Neuronal stem cell (in vitro differentiated cells): Measurements from ENCODE around the gene CRYGA.
"Not testable (repeated sequence)": the region's sequence is repeated elsewhere in the genome, so short reads cannot be mapped to it uniquely, and the experiment has no call there.

Experiments
- DNase-seq: peaks from one replicate; pipeline ENCODE4 v3.0.0-alpha.2; 2013; ENCODE audit warnings: low spot score
- H2AFZ ChIP-seq: one replicate; pipeline ENCODE4 v1.6.1; 2013; ENCODE audit warnings: mild to moderate bottlenecking, low read length, inconsistent platforms
- H2AK5ac ChIP-seq: 2 replicates; pipeline ENCODE4 v1.6.1; 2013; ENCODE audit warnings: low read depth, mild to moderate bottlenecking, inconsistent platforms, low read length, moderate library complexity, mixed read lengths
- H2BK120ac ChIP-seq: 2 replicates; pipeline ENCODE4 v1.6.1; 2013; ENCODE audit warnings: low read depth, mild to moderate bottlenecking, inconsistent platforms, low read length, moderate library complexity, mixed read lengths
- H2BK12ac ChIP-seq: one replicate; pipeline ENCODE4 v1.6.1; 2013; ENCODE audit warnings: low read length, inconsistent platforms
- H2BK15ac ChIP-seq: 2 replicates; pipeline ENCODE4 v1.6.1; 2013; ENCODE audit warnings: mild to moderate bottlenecking, low read length, inconsistent platforms, mixed read lengths
- H2BK5ac ChIP-seq: one replicate; pipeline ENCODE4 v1.6.1; 2013; ENCODE audit warnings: inconsistent platforms, mild to moderate bottlenecking, low read length, moderate library complexity
- H3K14ac ChIP-seq: one replicate; pipeline ENCODE4 v1.6.1; 2013; ENCODE audit warnings: low read length, inconsistent platforms
- H3K18ac ChIP-seq: 2 replicates; pipeline ENCODE4 v1.6.1; 2013; ENCODE audit warnings: low read length, inconsistent platforms
- H3K23ac ChIP-seq: 2 replicates; pipeline ENCODE4 v1.6.1; 2013; ENCODE audit warnings: low read depth, mild to moderate bottlenecking, mixed read lengths, low read length, inconsistent platforms; ENCODE audit not compliant: poor library complexity
- H3K27ac ChIP-seq: replicated peaks from 3 replicates; pipeline ENCODE4 v1.5.1; 2013; ENCODE audit warnings: low read length, inconsistent platforms
- H3K27me3 ChIP-seq, 3 experiments: 2 replicates each; pipeline ENCODE4 v1.6.1; 2013; ENCODE audit warnings: low read length in 3 of 3, mild to moderate bottlenecking in 2 of 3, inconsistent platforms in 1 of 3, low read depth in 1 of 3, mixed read lengths in 1 of 3, moderate library complexity in 1 of 3; ENCODE audit not compliant: control insufficient read depth in 3 of 3, insufficient read depth in 3 of 3
- H3K36me3 ChIP-seq, 2 donors: replicated peaks in 1 of 2; 2 replicates each; pipeline ENCODE4 v1.6.1; 2013; ENCODE audit warnings: low read length in 2 of 2; ENCODE audit not compliant: control insufficient read depth in 2 of 2, insufficient read depth in 2 of 2
- H3K4ac ChIP-seq: 2 replicates; pipeline ENCODE4 v1.6.1; 2013; ENCODE audit warnings: inconsistent platforms, mild to moderate bottlenecking, low read length, moderate library complexity
- H3K4me1 ChIP-seq, 2 donors: 1 replicate in 1 of 2; 2 replicates in 1 of 2; pipeline ENCODE4 v1.6.1; 2013; ENCODE audit warnings: low read length in 2 of 2, low read depth in 1 of 2; ENCODE audit not compliant: control insufficient read depth in 2 of 2, insufficient read depth in 1 of 2
- H3K4me2 ChIP-seq: one replicate; pipeline ENCODE4 v1.6.1; 2013; ENCODE audit warnings: mild to moderate bottlenecking, low read length, inconsistent platforms; ENCODE audit not compliant: insufficient read depth, poor library complexity, severe bottlenecking
- H3K4me3 ChIP-seq, 2 donors: 2 replicates each; pipeline ENCODE4 v1.5.1; 2013; ENCODE audit warnings: low read length in 2 of 2, mild to moderate bottlenecking in 2 of 2, inconsistent platforms in 1 of 2, moderate library complexity in 1 of 2
- H3K79me1 ChIP-seq: one replicate; pipeline ENCODE4 v1.6.1; 2013; ENCODE audit warnings: low read depth, mild to moderate bottlenecking, inconsistent platforms, low read length, moderate library complexity
- H3K9ac ChIP-seq: one replicate; pipeline ENCODE4 v1.6.1; 2013; ENCODE audit warnings: mild to moderate bottlenecking, low read depth, low read length, inconsistent platforms; ENCODE audit not compliant: poor library complexity
- H3K9me3 ChIP-seq, 2 donors: replicated peaks in 1 of 2; 2 replicates each; pipeline versions ENCODE3 to v1.6.1; 2013; ENCODE audit warnings: low read length in 2 of 2, mild to moderate bottlenecking in 2 of 2, inconsistent platforms in 1 of 2, low read depth in 1 of 2, mixed read lengths in 1 of 2, moderate library complexity in 1 of 2; ENCODE audit not compliant: control insufficient read depth in 2 of 2, insufficient read depth in 1 of 2
- H4K8ac ChIP-seq: one replicate; pipeline ENCODE4 v1.6.1; 2013; ENCODE audit warnings: low read depth, mild to moderate bottlenecking, inconsistent platforms, low read length, moderate library complexity
- H4K91ac ChIP-seq: one replicate; pipeline ENCODE4 v1.6.1; 2013; ENCODE audit warnings: low read length, low read depth, mild to moderate bottlenecking, inconsistent platforms; ENCODE audit not compliant: poor library complexity
- WGBS, 2 donors: extraction: QIAGEN DNeasy Blood & Tissue Kit; methylation state at CpG; one replicate each; pipeline ENCODE4 v1.1.7; 2013; ENCODE audit warnings: missing lambda C conversion rate in 2 of 2, mixed read lengths in 1 of 2; ENCODE audit not compliant: insufficient read length in 2 of 2, insufficient replicate concordance in 1 of 2; ENCODE audit errors: extremely low coverage in 2 of 2; 5-methylcytosine and 5-hydroxymethylcytosine counted together

CRYGA gene

DNA sequence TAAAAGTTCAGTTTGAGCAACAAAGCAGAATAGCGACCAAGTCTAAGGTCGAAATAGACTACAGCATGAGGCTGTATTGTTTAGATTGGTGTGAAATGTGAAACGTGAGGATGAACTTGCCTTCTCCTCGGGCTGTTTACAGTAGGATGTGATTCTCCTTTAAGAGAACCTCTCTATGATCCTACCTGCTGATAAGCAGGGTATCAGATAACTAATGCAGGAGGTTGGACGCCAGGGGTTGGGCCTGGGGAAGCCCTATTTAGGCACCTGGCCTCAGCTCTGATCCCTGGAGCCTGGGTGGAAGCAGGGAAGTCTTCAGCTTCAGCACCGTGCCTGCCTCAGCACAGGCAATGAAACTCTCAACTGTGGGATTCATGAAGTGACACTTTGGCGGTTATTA lies 50.4 kb downstream of the CRYGA start:
- Histone ChIP-seq H2AFZ (peak overlapping the region; percentile 78), H3K27ac (no peak overlapping the region), H3K4me1 (peaks cover 3 to 7% of the 10 kb centered on the region in 2 donors), H3K18ac (no peak overlapping the region), H2BK5ac (no peak overlapping the region), H3K79me1 (no peaks in the 10 kb centered on the region), H3K9ac (no peak overlapping the region), H3K4me3 (no peak overlapping the region), H2BK120ac (no peak overlapping the region), H3K4me2 (no peak overlapping the region), H2BK12ac (no peak overlapping the region), H3K4ac (no peak overlapping the region), H3K23ac (no peak overlapping the region), H4K91ac (no peak overlapping the region), H3K36me3 (no peaks in the 10 kb centered on the region), H3K14ac (no peak overlapping the region), H4K8ac (no peak overlapping the region), H2BK15ac (peak overlapping the region; percentile 2), H3K27me3 (peaks cover 0 to 2% (median 0%) of the 10 kb centered on the region in 3 experiments), H3K9me3 (no peaks in the 10 kb centered on the region), H2AK5ac (no peak overlapping the region)
- whole genome bisulfite sequencing, 2 donors: no CpG with 5 or more reads among the region's 7 CpGs
- DNase-seq: no peak

GRCh38 chr2:208112273-208112745 lies 51.1 kb downstream of the CRYGA start:
- peak overlapping the region; percentile 40 for H3K4me2 ChIP-seq
- H4K8ac ChIP-seq: peak overlapping the region; percentile 43
- H3K4ac ChIP-seq, H2AK5ac ChIP-seq, H3K27me3 ChIP-seq, H2BK5ac ChIP-seq, H3K27ac ChIP-seq, H2BK15ac ChIP-seq, H3K9me3 ChIP-seq, H2BK12ac ChIP-seq, H2BK120ac ChIP-seq, H3K79me1 ChIP-seq, H4K91ac ChIP-seq, H3K14ac ChIP-seq, DNase-seq, H3K4me1 ChIP-seq, H3K36me3 ChIP-seq, H3K9ac ChIP-seq: not testable (repeated sequence)
- peak overlapping the region; percentile 78 for H2AFZ ChIP-seq
- peak overlapping the region; percentile 76 for H3K18ac ChIP-seq
- WGBS, 2 donors: no CpG with 5 or more reads among the region's 36 CpGs
- H3K4me3 ChIP-seq: peak overlapping the region in 1 of 2 donors; percentile 58
- H3K23ac ChIP-seq: peak overlapping the region; percentile 55
